Frontal cortex (tissue), 4 donors: ENCODE results near the gene C17orf67. TPM values are rescaled to one million over a fixed set of nuclear protein-coding genes. Genes with fewer than 3 reads are reported as not detected.

ENCODE experiments used
- DNase-seq, 2 donors: peaks; one replicate each; pipeline ENCODE4 v3.0.0; 2012; ENCODE audit warnings: low spot score in 2 of 2
- FAIRE-seq: peaks from 2 replicates; lab custom pipeline; 2012; peaks lifted over from hg19 to GRCh38; lab: Jason Lieb, UNC
- total RNA-seq: library from RNA; depleted of rRNA; stranded (reverse); fragments of >200 nt; gene quantifications from one replicate; pipeline ENCODE4 v1.2.3, GENCODE V29; 2014
- donor health status: control.
- donor health status: control.
- donor health status: control.

Gene C17orf67
- total RNA-seq, 1 donor from 2014 or later, result 2.0 TPM

GRCh38 chr17:56810343-56810742, 23.4 kb downstream of the C17orf67 start:
- no peak for DNase-seq
- no peak for FAIRE-seq

- DNase-seq, result no peak
- no peak for FAIRE-seq
Measured at GRCh38 chr17:56809820-56810179, 23.9 kb downstream of the C17orf67 start.

- FAIRE-seq (no peak), DNase-seq (no peak)
Measured at GRCh38 chr17:56809106-56809819, 24.5 kb downstream of the C17orf67 start.

GRCh38 chr17:56808503-56808902, 25.2 kb downstream of the C17orf67 start:
- DNase-seq, result no peak
- FAIRE-seq, result no peak

- FAIRE-seq (no peak), DNase-seq (no peak)
Measured at GRCh38 chr17:56807723-56808122, 26.0 kb downstream of the C17orf67 start.

- FAIRE-seq (no peak), DNase-seq (no peak)
Measured at GRCh38 chr17:56806949-56807348, 26.8 kb downstream of the C17orf67 start.

GRCh38 chr17:56804454-56804853, 29.3 kb downstream of the C17orf67 start:
- FAIRE-seq, result no peak
- no peak for DNase-seq

GRCh38 chr17:56803071-56803470, 30.6 kb downstream of the C17orf67 start:
- DNase-seq (no peak), FAIRE-seq (no peak)

- DNase-seq, result no peak
- no peak for FAIRE-seq
Measured at GRCh38 chr17:56801459-56802178, 32.1 kb downstream of the C17orf67 start.

- FAIRE-seq (no peak), DNase-seq (no peak)
Measured at GRCh38 chr17:56798916-56799315, 34.8 kb downstream of the C17orf67 start.

- FAIRE-seq, result no peak
- DNase-seq, result no peak
Measured at GRCh38 chr17:56796536-56796935, 37.2 kb downstream of the C17orf67 start.

GRCh38 chr17:56795221-56795865, 38.4 kb downstream of the C17orf67 start:
- no peak for FAIRE-seq
- no peak for DNase-seq

GRCh38 chr17:56793957-56794356, 39.8 kb downstream of the C17orf67 start:
- DNase-seq, result no peak
- FAIRE-seq, result no peak

- FAIRE-seq, result no peak
- DNase-seq, result no peak
Measured at GRCh38 chr17:56793531-56793930, 40.2 kb downstream of the C17orf67 start.

GRCh38 chr17:56792267-56792666, 41.5 kb downstream of the C17orf67 start:
- no peak for DNase-seq
- no peak for FAIRE-seq

- FAIRE-seq (no peak), DNase-seq (no peak)
Measured at GRCh38 chr17:56786989-56787482, 46.7 kb downstream of the C17orf67 start.

- FAIRE-seq (no peak), DNase-seq (no peak)
Measured at GRCh38 chr17:56785997-56786680, 47.6 kb downstream of the C17orf67 start.

GRCh38 chr17:56785405-56785804, 48.3 kb downstream of the C17orf67 start:
- no peak for DNase-seq
- FAIRE-seq, result no peak

GRCh38 chr17:56782338-56782737, 51.4 kb downstream of the C17orf67 start:
- no peak for FAIRE-seq

GRCh38 chr17:56781906-56782305, 51.8 kb downstream of the C17orf67 start:
- no peak for DNase-seq
- no peak for FAIRE-seq

More at GRCh38 chr17:56782338-56782737, 51.4 kb downstream of the C17orf67 start:
- no peak for DNase-seq
